Upper lobe of left lung (tissue), 6 donors: ENCODE measurements around the gene PLCH2. TPM values are rescaled to one million over a fixed set of nuclear protein-coding genes. Genes with fewer than 3 reads are reported as not detected.
"Not testable (repeated sequence)": the region's sequence is repeated elsewhere in the genome, so short reads cannot be mapped to it uniquely, and the experiment has no call there.

Source experiments
- ATAC-seq, 2 donors: fragments of 200-7000 bp; cut with Tn5 transposase; one replicate each; pipeline ENCODE4 v1.9.1; 2022; ENCODE audit warnings: mild to moderate bottlenecking in 2 of 2, moderate library complexity in 2 of 2; ENCODE audit not compliant: low FRiP score in 2 of 2
- DNase-seq, 2 donors: peaks; one replicate each; pipeline ENCODE4 v3.0.0-alpha.2; 2019 to 2020
- H3K27ac ChIP-seq, 4 donors: fragments of 200-600 bp; sonication (generic); one replicate each; pipeline ENCODE4 v1.5.1; 2016 to 2019
- H3K27me3 ChIP-seq, 4 donors: fragments of 200-600 bp; sonication (generic); one replicate each; pipeline ENCODE4 v1.5.1; 2017 to 2019
- H3K36me3 ChIP-seq, 4 donors: fragments of 200-600 bp; sonication (generic); one replicate each; pipeline ENCODE4 v1.5.1; 2016 to 2019
- H3K4me1 ChIP-seq, 4 donors: fragments of 200-600 bp; sonication (generic); one replicate each; pipeline ENCODE4 v1.5.1; 2018 to 2019
- H3K4me3 ChIP-seq, 4 donors: fragments of 200-600 bp; sonication (generic); one replicate each; pipeline ENCODE4 v1.5.1; 2017 to 2019; ENCODE audit warnings: mild to moderate bottlenecking in 2 of 4, moderate library complexity in 1 of 4
- H3K9me3 ChIP-seq, 4 donors: fragments of 200-600 bp; sonication (generic); one replicate each; pipeline ENCODE4 v1.5.1; 2018 to 2019
- CTCF ChIP-seq, 6 experiments: fragments of 450-650 bp in 4 of 6; fragments of 200-600 bp in 2 of 6; sonication (generic) in 2 of 6; IDR thresholded peaks; one replicate each; pipeline ENCODE4 v1.5.1; 2016 to 2019; ENCODE audit warnings: antibody characterized with exemption in 6 of 6
- EP300 ChIP-seq, 4 donors: sonication (generic); formaldehyde crosslinking; IDR thresholded peaks; one replicate each; pipeline ENCODE4 v1.5.1; 2017; ENCODE audit warnings: antibody characterized with exemption in 4 of 4, control low read depth in 2 of 4
- POLR2A ChIP-seq, 4 donors: fragments of 450-650 bp; IDR thresholded peaks; one replicate each; pipeline ENCODE4 v1.5.1; 2016 to 2017; ENCODE audit warnings: antibody characterized with exemption in 4 of 4, mild to moderate bottlenecking in 2 of 4
- POLR2AphosphoS5 ChIP-seq, 2 donors: sonication (generic); formaldehyde crosslinking; IDR thresholded peaks; one replicate each; pipeline ENCODE4 v1.5.1; 2017; ENCODE audit warnings: antibody characterized with exemption in 2 of 2
- WGBS, 2 donors: methylation state at CpG; one replicate each; pipeline ENCODE4 v1.1.5; 2017 to 2018; 5-methylcytosine and 5-hydroxymethylcytosine counted together
- total RNA-seq, 6 donors: library from RNA; depleted of rRNA in 4 of 6; stranded (reverse); fragments of >200 nt in 4 of 6; gene quantifications; one replicate each; pipeline versions ENCODE4 v1.1.0 to v1.2.1, GENCODE V29; 2016 to 2021
- donor health status: DM: no; HTN: no; CAD: no; lungs with moderate emphysema.
- donor health status: DM: no; HTN: yes; CAD: no; lungs with severe emphysema.

Gene PLCH2
- total RNA-seq, 6 donors from 2014 or later = 1.5 to 7.3 (median 3.4) TPM

GRCh38 chr1:2439369-2439768, 36.7 kb upstream of the PLCH2 start:
- peaks cover 0 to 11% (median 2%) of the 10 kb centered on the region in 4 donors for H3K4me1 ChIP-seq
- TF ChIP-seq CTCF (IDR thresholded peaks at IDR 0.05) (no peak), POLR2A (IDR thresholded peaks at IDR 0.05) (no peak), POLR2AphosphoS5 (IDR thresholded peaks at IDR 0.05) (no peak), EP300 (IDR thresholded peaks at IDR 0.05) (no peak)
- H3K27ac ChIP-seq = no peak overlapping the region
- H3K27me3 ChIP-seq = peaks cover 0 to 20% (median 9%) of the 10 kb centered on the region in 4 donors
- no peak overlapping the region for H3K4me3 ChIP-seq
- DNase-seq = peak in 1 of 2 donors; percentile 38
- ATAC-seq = no peak
- WGBS, 2 donors = 83% methylated on average over 15 of the region's 15 CpGs; no CpG with 5 or more reads in 1 of the 2 donors
- no peaks in the 10 kb centered on the region for H3K9me3 ChIP-seq
- H3K36me3 ChIP-seq = no peaks in the 10 kb centered on the region

GRCh38 chr1:2440346-2440745, 35.7 kb upstream of the PLCH2 start:
- not testable (repeated sequence) for H3K27ac ChIP-seq, H3K4me3 ChIP-seq, H3K9me3 ChIP-seq, ATAC-seq, H3K36me3 ChIP-seq
- peaks cover 0 to 21% (median 9%) of the 10 kb centered on the region in 4 donors for H3K27me3 ChIP-seq
- DNase-seq = peak in 1 of 2 donors; percentile 93
- H3K4me1 ChIP-seq = peaks cover 0 to 11% (median 2%) of the 10 kb centered on the region in 4 donors
- WGBS, 2 donors = 91 to 94% methylated on average over 21 to 22 of the region's 23 CpGs

GRCh38 chr1:2441746-2442145, 34.3 kb upstream of the PLCH2 start:
- DNase-seq = peak in 1 of 2 donors; percentile 41
- 57 to 72% methylated on average over 8 to 10 of the region's 13 CpGs for WGBS, 2 donors
- no peak for ATAC-seq

GRCh38 chr1:2442661-2443060, 33.4 kb upstream of the PLCH2 start:
- ATAC-seq (no peak), DNase-seq (peak in 1 of 2 donors; percentile 38)
- H3K36me3 ChIP-seq = no peaks in the 10 kb centered on the region
- no peak overlapping the region for H3K27ac ChIP-seq
- no peaks in the 10 kb centered on the region for H3K9me3 ChIP-seq
- TF ChIP-seq POLR2AphosphoS5 (IDR thresholded peaks at IDR 0.05) (no peak), EP300 (IDR thresholded peaks at IDR 0.05) (no peak), POLR2A (IDR thresholded peaks at IDR 0.05) (no peak), CTCF (IDR thresholded peaks at IDR 0.05) (no peak)
- H3K4me1 ChIP-seq = peaks cover 0 to 11% (median 2%) of the 10 kb centered on the region in 4 donors
- WGBS, 2 donors = 46 to 80% methylated on average over 5 to 6 of the region's 6 CpGs
- H3K27me3 ChIP-seq = peaks cover 0 to 21% (median 9%) of the 10 kb centered on the region in 4 donors
- H3K4me3 ChIP-seq = no peak overlapping the region

More at GRCh38 chr1:2441746-2442145, 34.3 kb upstream of the PLCH2 start:
- no peak overlapping the region for H3K27ac ChIP-seq
- H3K9me3 ChIP-seq = no peaks in the 10 kb centered on the region
- TF ChIP-seq POLR2AphosphoS5 (IDR thresholded peaks at IDR 0.05) = no peak
- no peak for TF ChIP-seq POLR2A (IDR thresholded peaks at IDR 0.05)
- TF ChIP-seq CTCF (IDR thresholded peaks at IDR 0.05) = no peak
- H3K4me1 ChIP-seq = peaks cover 0 to 11% (median 2%) of the 10 kb centered on the region in 4 donors
- H3K36me3 ChIP-seq = no peaks in the 10 kb centered on the region
- H3K27me3 ChIP-seq = peaks cover 0 to 21% (median 9%) of the 10 kb centered on the region in 4 donors
- no peak overlapping the region for H3K4me3 ChIP-seq

- H3K27ac ChIP-seq = no peak overlapping the region
- H3K4me1 ChIP-seq = peaks cover 0 to 11% (median 2%) of the 10 kb centered on the region in 4 donors
- peak in 1 of 2 donors; percentile 86 for DNase-seq
- H3K9me3 ChIP-seq = no peaks in the 10 kb centered on the region
- H3K27me3 ChIP-seq = peaks cover 0 to 21% (median 9%) of the 10 kb centered on the region in 4 donors
- WGBS, 2 donors = 0 to 6% methylated on average over 2 to 21 of the region's 107 CpGs
- H3K36me3 ChIP-seq = no peaks in the 10 kb centered on the region
- H3K4me3 ChIP-seq = no peak overlapping the region
- no peak for ATAC-seq
- TF ChIP-seq EP300 (IDR thresholded peaks at IDR 0.05) (no peak), CTCF (IDR thresholded peaks at IDR 0.05) (peak in 1 of 6 experiments; percentile 8), POLR2AphosphoS5 (IDR thresholded peaks at IDR 0.05) (no peak)
These were observed 32.6 kb upstream of the PLCH2 start for GRCh38 chr1:2443277-2444137.
